HFF-Myc (cell line): ENCODE measurements around the gene C10orf67.

Experiments
- DNase-seq: peaks from one replicate; pipeline ENCODE4 v3.0.0-alpha.2; 2011; ENCODE audit warnings: low read depth; ENCODE audit errors: extremely low read depth
- H3K4me3 ChIP-seq: replicated peaks from 2 replicates; pipeline ENCODE4 v1.5.1; 2011; ENCODE audit warnings: low read depth, mild to moderate bottlenecking, control low read depth, low read length
- TF ChIP-seq, protein P1 (sequence below): IDR thresholded peaks from 2 replicates; pipeline ENCODE4 v1.5.1; 2012; ENCODE audit warnings: mild to moderate bottlenecking, low read depth, low read length, control low read depth; ENCODE audit errors: missing control alignments

The C10orf67 gene

DNA sequence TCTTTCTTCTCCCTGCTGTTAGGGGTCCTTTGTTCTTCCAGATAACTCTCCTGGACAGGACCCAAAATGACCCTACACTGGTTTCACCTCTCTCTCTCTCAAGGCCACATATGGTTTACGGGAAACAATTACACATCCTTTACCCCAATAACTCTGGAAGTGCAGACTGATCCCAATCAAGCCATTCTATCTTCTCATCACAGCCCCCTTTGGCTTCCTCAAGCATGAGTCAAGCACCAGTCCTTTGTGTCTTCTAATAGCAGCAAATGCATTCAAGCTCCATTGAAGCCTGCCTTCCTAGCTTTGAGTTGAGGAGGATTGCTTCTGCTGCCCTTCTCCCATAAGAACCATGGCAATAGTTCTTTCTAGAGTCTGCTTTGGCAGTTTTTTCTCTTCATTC lies 20.2 kb downstream of the C10orf67 start:
- TF ChIP-seq, protein P1, sequence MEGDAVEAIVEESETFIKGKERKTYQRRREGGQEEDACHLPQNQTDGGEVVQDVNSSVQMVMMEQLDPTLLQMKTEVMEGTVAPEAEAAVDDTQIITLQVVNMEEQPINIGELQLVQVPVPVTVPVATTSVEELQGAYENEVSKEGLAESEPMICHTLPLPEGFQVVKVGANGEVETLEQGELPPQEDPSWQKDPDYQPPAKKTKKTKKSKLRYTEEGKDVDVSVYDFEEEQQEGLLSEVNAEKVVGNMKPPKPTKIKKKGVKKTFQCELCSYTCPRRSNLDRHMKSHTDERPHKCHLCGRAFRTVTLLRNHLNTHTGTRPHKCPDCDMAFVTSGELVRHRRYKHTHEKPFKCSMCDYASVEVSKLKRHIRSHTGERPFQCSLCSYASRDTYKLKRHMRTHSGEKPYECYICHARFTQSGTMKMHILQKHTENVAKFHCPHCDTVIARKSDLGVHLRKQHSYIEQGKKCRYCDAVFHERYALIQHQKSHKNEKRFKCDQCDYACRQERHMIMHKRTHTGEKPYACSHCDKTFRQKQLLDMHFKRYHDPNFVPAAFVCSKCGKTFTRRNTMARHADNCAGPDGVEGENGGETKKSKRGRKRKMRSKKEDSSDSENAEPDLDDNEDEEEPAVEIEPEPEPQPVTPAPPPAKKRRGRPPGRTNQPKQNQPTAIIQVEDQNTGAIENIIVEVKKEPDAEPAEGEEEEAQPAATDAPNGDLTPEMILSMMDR: no peak
- no peak for DNase-seq
- no peak overlapping the region for H3K4me3 ChIP-seq

- no peak overlapping the region for H3K4me3 ChIP-seq
- no peak for DNase-seq
- TF ChIP-seq, protein P1: no peak
Observed at GRCh38 chr10:23322082-23322481, 22.5 kb downstream of the C10orf67 start.

- no peak for DNase-seq
- H3K4me3 ChIP-seq: no peak overlapping the region
- TF ChIP-seq, protein P1: no peak
Observed at GRCh38 chr10:23319835-23320234, 24.8 kb downstream of the C10orf67 start.

GRCh38 chr10:23318359-23318758 lies 26.2 kb downstream of the C10orf67 start:
- TF ChIP-seq, protein P1: no peak
- DNase-seq: no peak
- H3K4me3 ChIP-seq: no peak overlapping the region

- TF ChIP-seq, protein P1: no peak
- H3K4me3 ChIP-seq: no peak overlapping the region
- DNase-seq: no peak
Observed at GRCh38 chr10:23317416-23317815, 27.2 kb downstream of the C10orf67 start.

GRCh38 chr10:23316406-23316805 lies 28.2 kb downstream of the C10orf67 start:
- TF ChIP-seq, protein P1: no peak
- no peak for DNase-seq
- no peak overlapping the region for H3K4me3 ChIP-seq

DNA sequence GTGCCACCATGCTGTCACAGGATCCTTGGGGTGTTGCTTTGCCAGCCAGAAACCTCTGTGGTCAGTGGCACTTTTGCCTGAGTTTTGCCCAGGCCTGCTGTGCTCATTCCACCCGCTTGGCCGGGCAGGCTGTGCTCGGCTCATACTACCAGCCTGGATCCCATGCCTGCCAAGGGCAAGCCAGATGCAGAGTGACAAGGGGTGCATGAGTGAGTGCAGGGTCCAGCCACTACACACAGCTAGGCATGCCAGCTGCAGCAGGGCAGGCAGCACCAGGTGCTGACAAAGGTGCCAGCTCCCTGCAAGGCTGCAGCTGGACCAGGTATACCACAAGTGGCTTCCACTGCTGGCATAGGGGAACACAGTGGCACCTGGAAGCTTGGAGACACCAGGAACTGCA lies 28.6 kb downstream of the C10orf67 start:
- TF ChIP-seq, protein P1: no peak
- H3K4me3 ChIP-seq: no peak overlapping the region
- no peak for DNase-seq
